ENCODE results near the gene CEP72.
A peak's percentile ranks its signal among the peaks of the same experiment; 100 is the strongest.

CEP72 gene

DNA sequence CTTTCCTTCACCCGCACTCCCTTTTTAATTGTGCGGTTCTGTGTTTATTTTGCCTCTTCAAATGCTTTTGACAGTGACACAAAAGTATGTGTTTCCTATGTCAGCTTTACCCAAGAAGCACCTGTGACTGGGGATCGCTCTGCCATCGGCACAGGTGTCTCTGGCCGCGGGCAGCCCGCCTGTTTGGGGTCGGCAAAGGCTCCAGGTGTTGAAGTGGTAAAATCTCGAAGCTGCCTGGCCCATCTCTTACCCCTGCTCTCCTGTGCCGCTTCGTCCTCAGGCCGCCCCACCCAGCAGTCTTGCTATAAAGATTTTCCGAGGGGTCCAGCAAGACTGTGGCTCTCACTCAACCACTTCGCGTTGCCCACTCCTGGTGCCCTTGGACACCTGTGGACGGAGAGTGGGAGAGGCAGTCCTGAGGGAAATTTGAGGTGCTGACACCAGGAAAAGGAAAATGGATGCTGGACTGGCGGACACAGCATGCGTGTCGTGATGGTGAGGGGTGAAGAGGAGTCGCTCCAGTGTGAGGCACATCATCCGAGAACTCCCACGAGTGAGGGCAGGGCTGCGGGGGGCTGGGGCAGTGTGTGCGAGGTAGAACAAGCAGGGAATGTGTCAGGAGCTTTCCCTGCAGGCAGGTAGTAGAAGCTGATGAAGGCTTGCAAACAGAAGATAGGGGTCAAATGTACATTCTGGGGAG lies 29.1 kb upstream of the CEP72 start:
- in situ Hi-C loops (cut with HindIII; ENCODE audit: low pct_unique_long_range_greater_than_20kb, low sequenced_read_pairs), result no loop called here
- no peak for TF ChIP-seq JUND (IDR thresholded peaks at IDR 0.05; ENCODE audit: low read depth)
- no peak for DNase-seq (ENCODE audit: low read depth in 1 of 2, low spot score in 1 of 2)

- no peak for DNase-seq (ENCODE audit: low read depth in 1 of 2, low spot score in 1 of 2)
- TF ChIP-seq JUND (IDR thresholded peaks at IDR 0.05; ENCODE audit: low read depth), result no peak
- in situ Hi-C loops (cut with HindIII; ENCODE audit: low pct_unique_long_range_greater_than_20kb, low sequenced_read_pairs), result no loop called here
These were observed 28.5 kb upstream of the CEP72 start for GRCh38 chr5:583645-584044.

DNA sequence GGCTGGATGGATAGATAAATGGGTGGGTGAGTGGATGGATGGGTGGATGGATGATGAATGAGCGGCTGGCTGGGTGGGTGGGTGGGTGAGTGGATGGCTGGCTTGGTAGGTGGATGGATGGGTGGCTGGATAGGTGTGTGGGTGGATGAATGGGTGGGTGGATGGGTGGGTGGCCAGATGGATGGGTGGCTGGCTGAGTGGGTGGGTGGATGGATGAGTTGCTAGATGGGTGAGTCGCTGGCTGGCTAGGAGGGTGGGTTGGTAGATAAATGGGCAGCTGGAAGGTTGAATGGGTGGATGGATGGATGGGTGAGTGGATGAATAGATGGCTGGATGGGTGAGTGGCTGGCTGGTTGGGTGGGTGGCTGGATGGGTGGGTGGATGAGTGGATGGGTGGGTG lies 27.9 kb upstream of the CEP72 start:
- in situ Hi-C loops (cut with HindIII; ENCODE audit: low pct_unique_long_range_greater_than_20kb, low sequenced_read_pairs), result no loop called here
- no peak for TF ChIP-seq JUND (IDR thresholded peaks at IDR 0.05; ENCODE audit: low read depth)

DNA sequence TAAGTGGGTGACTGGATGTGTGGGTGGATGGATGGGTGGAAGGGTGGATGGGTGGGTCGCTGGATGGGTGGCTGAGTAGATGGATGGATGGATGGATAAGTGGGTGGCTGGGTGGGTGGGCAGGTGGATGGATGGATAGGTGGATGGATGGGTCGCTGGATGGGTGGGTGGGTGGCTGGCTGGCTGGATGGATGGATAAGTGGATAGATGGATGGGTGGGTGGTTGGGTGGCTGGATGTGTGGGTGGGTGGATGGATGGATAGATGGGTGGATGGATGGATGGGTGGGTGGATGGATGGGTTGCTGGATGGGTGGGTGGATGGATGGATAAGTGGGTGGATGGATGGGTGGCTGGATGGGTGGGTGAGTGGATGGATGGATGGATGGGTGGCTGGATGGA lies 27.3 kb upstream of the CEP72 start:
- in situ Hi-C loops (cut with HindIII; ENCODE audit: low pct_unique_long_range_greater_than_20kb, low sequenced_read_pairs), result no loop called here
- no peak for DNase-seq (ENCODE audit: low read depth in 1 of 2, low spot score in 1 of 2)
- TF ChIP-seq JUND (IDR thresholded peaks at IDR 0.05; ENCODE audit: low read depth), result no peak

More for the DNA sequence above, 27.9 kb upstream of the CEP72 start:
- no peak for DNase-seq (ENCODE audit: low read depth in 1 of 2, low spot score in 1 of 2)

GRCh38 chr5:585556-585955 lies 26.6 kb upstream of the CEP72 start:
- TF ChIP-seq JUND (IDR thresholded peaks at IDR 0.05; ENCODE audit: low read depth), result no peak
- DNase-seq (ENCODE audit: low read depth in 1 of 2, low spot score in 1 of 2), result no peak
- in situ Hi-C loops (cut with HindIII; ENCODE audit: low pct_unique_long_range_greater_than_20kb, low sequenced_read_pairs), result no loop called here

DNA sequence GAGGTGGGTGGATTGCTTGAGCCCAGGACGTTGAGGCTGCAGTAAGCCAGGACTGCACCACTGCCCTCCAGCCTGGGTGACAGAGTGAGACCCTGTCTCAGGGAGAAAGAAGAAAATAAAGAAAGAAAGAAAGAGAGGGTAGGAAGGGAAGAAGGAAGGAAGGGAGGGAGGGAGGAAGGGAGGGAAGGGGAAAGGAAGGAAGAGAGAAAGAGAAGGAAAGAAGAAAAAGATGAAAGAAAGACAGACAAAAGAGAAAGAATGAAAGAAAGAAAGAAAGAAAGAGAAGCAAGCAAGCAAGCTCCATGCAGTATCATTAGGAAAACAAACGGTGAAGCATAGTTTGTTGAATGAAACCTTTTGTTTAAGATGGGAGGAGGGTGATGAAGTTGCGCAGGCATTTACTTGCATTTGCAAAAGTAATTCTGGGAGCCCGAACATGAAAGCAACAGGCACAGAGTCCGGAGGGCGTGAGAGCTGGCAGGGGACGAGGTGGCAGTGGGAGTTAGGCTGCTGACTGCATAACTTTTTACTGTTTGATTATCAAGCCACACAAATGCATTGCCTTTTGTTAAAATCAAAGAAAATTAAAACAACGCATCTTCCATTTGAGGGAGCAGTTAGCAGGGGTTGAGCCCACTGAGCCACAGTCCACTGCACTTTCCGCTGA lies 26.0 kb upstream of the CEP72 start:
- in situ Hi-C loops (cut with HindIII; ENCODE audit: low pct_unique_long_range_greater_than_20kb, low sequenced_read_pairs), result no loop called here
- no peak for TF ChIP-seq JUND (IDR thresholded peaks at IDR 0.05; ENCODE audit: low read depth)
- no peak for DNase-seq (ENCODE audit: low read depth in 1 of 2, low spot score in 1 of 2)

GRCh38 chr5:586751-587285 lies 25.3 kb upstream of the CEP72 start:
- TF ChIP-seq JUND (IDR thresholded peaks at IDR 0.05; ENCODE audit: low read depth), result no peak
- in situ Hi-C loops (cut with HindIII; ENCODE audit: low pct_unique_long_range_greater_than_20kb, low sequenced_read_pairs), result no loop called here
- peak in 1 of 2 experiments; percentile 74 for DNase-seq (ENCODE audit: low read depth in 1 of 2, low spot score in 1 of 2)

GRCh38 chr5:587403-587802 lies 24.7 kb upstream of the CEP72 start:
- in situ Hi-C loops (cut with HindIII; ENCODE audit: low pct_unique_long_range_greater_than_20kb, low sequenced_read_pairs), result no loop called here
- TF ChIP-seq JUND (IDR thresholded peaks at IDR 0.05; ENCODE audit: low read depth), result no peak

DNA sequence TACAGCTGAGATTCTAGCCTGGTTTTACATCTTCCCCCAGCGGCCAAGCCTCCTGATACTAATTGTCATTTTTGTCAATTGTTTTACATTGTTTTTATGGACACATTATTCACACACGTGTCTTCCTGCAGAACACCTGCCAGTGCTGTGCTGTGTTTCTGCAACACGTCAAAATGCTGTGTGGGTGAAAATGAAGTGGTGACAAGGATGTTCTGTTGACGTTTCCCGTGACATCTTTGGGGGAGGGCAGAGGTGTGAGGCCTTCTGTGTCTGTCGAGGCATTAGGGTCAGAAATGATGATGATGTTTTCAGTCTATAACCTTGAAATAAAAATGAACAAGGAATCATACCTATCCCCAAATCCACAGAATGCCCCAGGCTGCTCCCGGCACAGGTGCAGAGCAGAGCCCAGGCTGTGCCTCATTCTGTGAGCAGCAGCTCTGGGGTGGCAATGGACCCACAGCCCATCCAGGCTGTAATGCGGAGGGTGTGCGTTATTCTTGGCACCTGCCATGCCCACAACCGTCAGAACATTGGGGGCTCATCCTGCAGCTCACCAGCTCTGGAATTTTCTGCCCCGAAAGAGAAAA lies 23.6 kb upstream of the CEP72 start:
- in situ Hi-C loops (cut with HindIII; ENCODE audit: low pct_unique_long_range_greater_than_20kb, low sequenced_read_pairs), result no loop called here
- TF ChIP-seq JUND (IDR thresholded peaks at IDR 0.05; ENCODE audit: low read depth), result no peak
- DNase-seq (ENCODE audit: low read depth in 1 of 2, low spot score in 1 of 2), result no peak

More at GRCh38 chr5:587403-587802, 24.7 kb upstream of the CEP72 start:
- no peak for DNase-seq (ENCODE audit: low read depth in 1 of 2, low spot score in 1 of 2)

DNA sequence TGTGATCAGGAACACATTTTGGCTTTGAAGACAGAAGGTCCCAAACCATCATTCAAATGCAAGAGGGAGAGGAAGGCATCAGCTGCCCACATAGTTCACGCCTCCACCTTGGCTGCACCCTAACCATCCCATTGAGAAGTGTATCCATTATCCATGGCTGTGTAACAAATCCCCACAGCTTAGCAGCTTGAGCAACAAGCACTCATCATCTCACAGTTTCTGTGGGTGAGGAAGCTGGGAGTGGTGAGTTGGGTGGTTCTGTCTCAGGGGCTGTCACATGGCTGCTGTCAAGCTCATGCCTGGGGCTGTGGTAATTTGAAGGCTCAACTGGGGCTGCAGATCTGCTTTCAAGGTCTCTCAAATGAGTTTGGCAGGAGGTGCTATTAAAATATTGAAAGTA lies 23.0 kb upstream of the CEP72 start:
- no peak for TF ChIP-seq JUND (IDR thresholded peaks at IDR 0.05; ENCODE audit: low read depth)

GRCh38 chr5:589588-589987 lies 22.6 kb upstream of the CEP72 start:
- in situ Hi-C loops (cut with HindIII; ENCODE audit: low pct_unique_long_range_greater_than_20kb, low sequenced_read_pairs), result no loop called here
- no peak for TF ChIP-seq JUND (IDR thresholded peaks at IDR 0.05; ENCODE audit: low read depth)
- no peak for DNase-seq (ENCODE audit: low read depth in 1 of 2, low spot score in 1 of 2)

More for the DNA sequence above, 23.0 kb upstream of the CEP72 start:
- in situ Hi-C loops (cut with HindIII; ENCODE audit: low pct_unique_long_range_greater_than_20kb, low sequenced_read_pairs), result no loop called here
- no peak for DNase-seq (ENCODE audit: low read depth in 1 of 2, low spot score in 1 of 2)

DNA sequence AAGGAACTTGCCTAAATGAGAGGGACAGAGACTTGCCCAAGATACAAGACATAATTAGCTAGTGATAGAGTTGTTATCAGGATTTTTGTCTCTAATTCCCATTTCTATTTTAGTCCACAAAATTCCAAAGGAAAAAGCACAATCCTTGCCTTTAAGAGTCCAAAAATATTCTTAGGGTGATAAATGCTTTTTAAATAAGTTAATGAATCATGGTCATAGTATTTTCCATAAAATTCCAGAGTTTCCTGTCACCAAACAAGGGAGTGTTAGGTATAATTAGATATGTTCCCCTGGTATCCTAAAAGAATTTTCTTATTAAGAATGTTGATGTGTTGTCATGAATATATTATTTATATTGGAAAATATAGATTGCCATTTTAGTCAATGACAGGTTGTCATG lies 21.8 kb upstream of the CEP72 start:
- DNase-seq (ENCODE audit: low read depth in 1 of 2, low spot score in 1 of 2), result no peak
- no peak for TF ChIP-seq JUND (IDR thresholded peaks at IDR 0.05; ENCODE audit: low read depth)
- in situ Hi-C loops (cut with HindIII; ENCODE audit: low pct_unique_long_range_greater_than_20kb, low sequenced_read_pairs), result no loop called here

DNA sequence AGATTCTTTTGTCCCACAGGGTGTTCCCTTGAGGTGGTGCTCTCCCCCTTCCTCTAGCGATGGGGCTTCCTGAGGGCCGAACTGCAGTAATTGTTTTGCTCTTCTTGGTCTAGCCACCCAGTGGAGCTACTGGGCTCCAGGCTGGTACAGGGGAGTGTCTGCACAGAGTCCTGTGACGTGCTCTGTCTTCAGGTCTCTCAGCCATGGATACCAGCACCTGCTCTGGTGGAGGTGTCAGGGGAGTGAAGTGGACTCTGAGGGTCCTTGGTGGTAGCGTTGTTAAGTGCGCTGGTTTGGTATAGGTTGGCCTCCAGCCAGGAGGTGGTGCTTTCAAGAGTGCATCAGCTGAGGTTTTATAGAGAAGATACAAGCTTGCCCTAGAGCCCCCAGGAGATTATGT lies 20.4 kb upstream of the CEP72 start:
- TF ChIP-seq JUND (IDR thresholded peaks at IDR 0.05; ENCODE audit: low read depth), result no peak
- DNase-seq (ENCODE audit: low read depth in 1 of 2, low spot score in 1 of 2), result no peak
- in situ Hi-C loops (cut with HindIII; ENCODE audit: low pct_unique_long_range_greater_than_20kb, low sequenced_read_pairs), result no loop called here

Measured in T47D (cell line).